Hematopoietic multipotent progenitor cell (in vitro differentiated cells): ENCODE data around the gene RNF151. TPM values are rescaled to one million over a fixed set of nuclear protein-coding genes. Genes with fewer than 3 reads are reported as not detected.
"Not testable (repeated sequence)": the region's sequence is repeated elsewhere in the genome, so short reads cannot be mapped to it uniquely, and the experiment has no call there.

Experiments
- DNase-seq, 3 donors: peaks; one replicate each; pipeline ENCODE4 v3.0.0-alpha.2; 2011 to 2015; ENCODE audit warnings: low read depth in 2 of 3, low spot score in 2 of 3
- total RNA-seq: library from RNA; depleted of rRNA; stranded (reverse); fragments of >200 nt; gene quantifications from one replicate; pipeline ENCODE4 v1.2.3, GENCODE V29; 2012

Gene RNF151
- total RNA-seq, 1 donor, result 0.54 TPM

DNA sequence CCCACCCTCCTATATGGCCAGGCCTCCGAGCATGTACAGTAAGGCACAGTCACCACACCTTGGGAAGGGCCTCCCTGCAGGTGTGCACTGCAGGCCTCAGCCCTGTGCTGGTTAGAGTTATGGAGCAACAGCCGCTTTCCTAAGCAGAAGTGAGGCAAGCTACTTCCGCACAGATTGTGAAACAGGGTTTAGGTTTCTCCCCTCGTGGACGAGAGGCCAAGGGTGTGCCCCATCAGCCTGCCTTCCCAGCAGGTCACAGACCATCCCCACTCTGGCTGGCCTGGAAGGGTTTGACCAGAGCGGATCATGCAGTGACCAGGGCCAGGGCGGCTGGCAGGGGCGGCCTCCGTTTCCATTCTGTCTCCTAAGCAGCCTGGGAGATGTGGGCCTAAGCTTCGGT lies 28.3 kb upstream of the RNF151 start:
- no peak for DNase-seq

GRCh38 chr16:1938910-1939309 lies 27.7 kb upstream of the RNF151 start:
- no peak for DNase-seq

GRCh38 chr16:1939833-1940232 lies 26.8 kb upstream of the RNF151 start:
- DNase-seq, result not testable (repeated sequence)

DNA sequence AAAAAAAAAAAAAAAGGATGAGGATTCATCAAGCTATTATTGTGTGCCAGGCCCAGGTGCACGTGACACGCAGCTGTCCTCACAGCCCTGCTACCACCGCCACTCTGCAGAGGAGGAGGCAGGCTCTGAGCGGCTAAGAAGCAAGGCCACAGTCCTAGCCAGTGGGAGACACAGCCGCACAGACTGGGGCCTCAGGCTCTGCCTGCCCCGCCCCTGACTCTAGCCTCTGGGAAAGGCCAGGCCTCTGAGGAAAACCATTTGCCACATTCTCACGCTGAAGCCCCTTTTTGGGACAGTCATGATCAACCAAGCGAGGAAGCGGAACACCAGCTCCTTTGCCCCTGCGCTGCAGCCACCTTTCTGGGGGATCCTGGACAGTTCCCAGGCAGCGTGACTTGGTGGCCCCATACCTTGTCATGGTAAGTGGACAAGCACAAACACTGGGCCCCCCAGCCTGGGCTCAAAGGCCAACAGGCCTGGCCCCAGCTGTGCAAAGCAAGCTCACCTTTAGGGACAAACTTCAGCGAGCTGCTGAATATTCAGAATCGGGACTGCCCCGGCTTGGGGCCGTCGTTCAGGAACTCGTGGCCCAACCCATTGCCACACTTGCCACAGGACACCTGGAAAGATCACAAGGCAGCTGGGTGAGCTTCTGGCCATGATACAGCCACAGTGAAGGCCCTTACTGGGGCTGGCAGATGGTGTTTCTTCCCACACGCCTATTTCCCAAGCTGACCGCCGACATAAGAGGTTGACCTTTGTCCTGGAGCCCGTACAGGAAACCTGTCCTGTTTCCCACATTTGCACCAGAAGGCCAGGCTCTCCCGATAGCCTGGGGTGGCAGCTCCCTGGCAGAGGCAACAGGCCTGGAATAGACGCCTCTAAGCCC lies 26.1 kb upstream of the RNF151 start:
- DNase-seq, result no peak

GRCh38 chr16:1941162-1942046 lies 25.3 kb upstream of the RNF151 start:
- no peak for DNase-seq

- peak in 2 of 3 donors; percentile 67 to 70 for DNase-seq
Measured at GRCh38 chr16:1942047-1942809, 24.4 kb upstream of the RNF151 start.

DNA sequence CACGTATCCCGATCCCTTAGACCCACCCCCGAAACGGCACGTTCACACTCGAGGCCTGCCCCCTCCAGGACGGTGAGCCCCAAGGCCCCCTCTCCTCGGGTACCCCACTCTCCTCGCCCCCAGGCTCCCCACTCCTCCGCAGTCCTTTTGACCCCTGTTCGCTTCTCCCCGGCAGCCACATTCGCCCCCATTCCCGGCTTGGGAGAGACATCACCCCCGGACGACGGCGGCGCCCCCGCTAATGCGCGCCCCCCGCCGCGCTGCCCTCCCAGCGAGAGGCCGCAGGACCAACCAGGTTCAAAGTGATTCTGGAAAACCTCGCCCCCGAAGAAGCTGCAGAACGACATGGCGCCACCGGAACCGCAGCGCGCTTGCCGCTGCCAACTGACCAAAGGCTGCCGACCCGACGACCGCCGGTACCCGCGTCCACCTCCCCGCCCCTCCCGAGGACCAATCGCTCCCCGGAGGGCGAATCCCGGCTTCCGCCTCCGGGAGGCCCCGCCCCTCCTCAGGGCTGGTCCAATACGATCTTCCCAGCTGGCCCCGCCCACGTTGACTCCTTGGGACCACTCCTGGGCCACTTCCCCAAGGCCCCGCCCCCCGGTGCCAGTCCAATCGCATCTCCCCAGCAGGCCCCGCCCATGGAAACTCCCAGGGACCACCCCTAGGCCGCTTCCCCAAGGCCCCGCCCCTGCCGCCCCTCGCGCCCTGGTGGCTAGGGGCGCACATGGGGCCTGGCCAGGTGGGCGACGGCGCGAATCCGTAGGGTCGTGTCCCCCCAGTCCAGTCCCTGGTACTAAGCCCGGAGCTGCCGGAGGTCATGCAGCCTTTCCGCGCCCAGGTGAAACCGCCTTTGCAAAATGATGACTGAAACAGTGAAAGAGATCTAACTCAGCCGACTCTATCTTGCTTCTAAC lies 23.6 kb upstream of the RNF151 start, which contains the start of gene MSRB1:
TSS of gene MSRB1 (minus strand) at position 390 of the 917 bp plus-strand sequence. CDS start at position 347, 43 bp downstream.
- DNase-seq, result peak; percentile 88 to 100 (median 99)

GRCh38 chr16:1944612-1945199 lies 21.9 kb upstream of the RNF151 start:
- no peak for DNase-seq

- DNase-seq, result no peak
Measured at GRCh38 chr16:1945559-1946391, 20.9 kb upstream of the RNF151 start.

- no peak for DNase-seq
Measured at GRCh38 chr16:1946495-1947368, 19.9 kb upstream of the RNF151 start.

DNA sequence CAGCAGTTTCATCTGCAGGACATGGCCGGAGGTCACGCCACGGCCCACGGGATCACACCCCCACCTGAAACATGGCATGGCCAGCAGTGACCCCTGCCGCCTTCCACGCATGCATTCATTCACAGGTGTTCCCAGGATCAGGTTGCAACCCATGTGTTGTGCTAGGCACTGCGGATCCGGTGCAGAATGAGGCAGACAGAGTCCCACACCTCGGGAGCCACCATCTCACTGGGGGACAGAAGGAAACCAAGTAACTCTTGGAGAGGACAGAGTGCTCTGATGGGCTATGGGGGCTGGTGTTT lies 19.3 kb upstream of the RNF151 start:
- no peak for DNase-seq

- no peak for DNase-seq
Measured at GRCh38 chr16:1949507-1949906, 17.1 kb upstream of the RNF151 start.

DNA sequence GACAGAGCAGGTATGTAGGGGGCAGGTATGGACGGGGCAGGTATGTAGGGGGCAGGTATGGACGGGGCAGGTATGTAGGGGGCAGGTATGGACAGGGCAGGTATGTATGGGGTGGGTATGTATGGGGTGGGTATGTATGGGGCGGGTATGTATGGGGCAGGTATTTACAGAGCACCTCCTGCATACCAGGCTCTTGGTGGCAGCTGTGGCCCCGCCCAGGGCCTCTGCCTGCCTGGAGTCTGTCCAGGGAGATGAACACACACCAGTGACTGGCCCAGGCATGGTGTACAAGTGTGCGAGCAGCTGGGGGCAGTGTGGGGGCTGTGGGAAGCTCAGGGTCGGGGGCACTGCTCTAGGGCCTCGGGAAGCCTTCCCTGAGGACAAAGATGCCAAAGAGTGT lies 16.6 kb upstream of the RNF151 start:
- no peak for DNase-seq

DNA sequence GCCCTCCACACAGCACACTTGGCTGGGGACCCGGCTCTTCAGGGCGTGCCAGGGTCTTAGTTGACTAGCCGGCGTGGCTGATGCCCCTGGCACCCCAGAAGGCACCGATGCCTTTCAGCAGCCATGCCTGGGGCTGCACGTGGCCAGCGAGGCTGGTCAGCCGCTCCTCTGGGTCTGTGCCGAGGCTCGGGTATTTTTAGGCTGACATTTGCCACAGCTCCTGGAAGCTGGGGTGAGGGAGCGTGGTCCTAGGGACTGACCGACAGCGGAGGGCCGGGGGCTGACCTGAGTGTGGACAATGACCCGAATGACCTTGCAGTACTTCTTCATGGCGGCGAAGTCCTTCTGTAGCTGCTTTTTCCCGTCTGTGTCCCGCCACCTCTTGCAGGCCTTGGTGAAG lies 16.1 kb upstream of the RNF151 start:
- no peak for DNase-seq

DNA sequence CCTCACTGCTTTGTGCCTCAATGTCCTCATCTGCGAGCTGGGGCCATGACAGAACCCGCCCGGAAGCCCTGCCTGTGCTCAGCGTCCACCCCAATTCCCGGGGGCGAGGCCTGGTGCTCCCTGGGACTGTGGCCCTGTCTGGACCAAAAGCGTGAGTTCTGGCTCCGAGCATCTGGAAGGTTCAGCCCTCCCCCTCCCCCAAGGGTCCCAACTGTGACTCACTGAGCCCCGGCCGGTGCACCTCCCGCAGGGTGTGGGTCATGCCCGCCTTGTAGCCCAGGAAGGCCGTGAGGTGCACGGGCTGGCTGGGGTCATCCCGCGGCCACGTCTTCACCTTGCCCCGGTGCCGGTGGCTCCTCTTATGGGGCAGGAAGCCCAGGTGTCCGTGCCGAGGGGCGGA lies 12.9 kb upstream of the RNF151 start:
- no peak for DNase-seq

- not testable (repeated sequence) for DNase-seq
Measured at GRCh38 chr16:1957434-1958142, 9.1 kb upstream of the RNF151 start.

DNA sequence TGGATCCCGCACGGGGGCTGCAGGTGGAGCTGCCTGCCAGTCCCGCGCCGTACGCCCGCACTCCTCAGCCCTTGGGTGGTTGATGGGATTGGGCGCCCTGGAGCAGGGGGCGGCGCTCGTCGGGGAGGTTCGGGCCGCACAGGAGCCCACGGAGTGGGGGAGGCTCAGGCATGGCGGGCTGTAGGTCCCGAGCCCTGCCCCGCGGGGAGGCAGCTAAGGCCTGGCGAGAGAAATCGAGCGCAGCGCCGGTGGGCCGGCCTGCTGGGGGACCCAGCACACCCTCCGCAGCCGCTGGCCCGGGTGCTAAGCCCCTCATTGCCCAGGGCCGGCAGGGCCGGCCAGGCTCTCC lies 8.5 kb upstream of the RNF151 start:
- not testable (repeated sequence) for DNase-seq
